ENCODE measurements around the gene LDLRAD4.

The LDLRAD4 gene

GRCh38 chr18:13543144-13543543 is 324.6 kb downstream of the LDLRAD4 start:
- Mint-ChIP-seq H3K36me3 (peaks cover 30% of the 10 kb centered on the region), H3K27me3 (no peaks in the 10 kb centered on the region), H3K4me3 (no peak overlapping the region), H3K4me1 (peaks cover 29% of the 10 kb centered on the region), H3K9me3 (peaks cover 13% of the 10 kb centered on the region), H3K27ac (no peak overlapping the region)
- DNase-seq = no peak
- CTCF ChIA-PET = no interaction called here

GRCh38 chr18:13543811-13544732 is 325.5 kb downstream of the LDLRAD4 start:
- H3K27ac Mint-ChIP-seq = no peak overlapping the region
- H3K27me3 Mint-ChIP-seq = no peaks in the 10 kb centered on the region
- peaks cover 23% of the 10 kb centered on the region for H3K4me1 Mint-ChIP-seq
- peaks cover 13% of the 10 kb centered on the region for H3K9me3 Mint-ChIP-seq
- DNase-seq = no peak
- CTCF ChIA-PET = interaction anchor here (1.6 kb wide), 1 partner anchor 269 kb away, joined by 5 read pairs; no protein-coding TSS in a partner anchor
- H3K4me3 Mint-ChIP-seq = no peak overlapping the region
- peaks cover 32% of the 10 kb centered on the region for H3K36me3 Mint-ChIP-seq

GRCh38 chr18:13544953-13545352 is 326.4 kb downstream of the LDLRAD4 start:
- H3K27ac Mint-ChIP-seq = no peak overlapping the region
- peaks cover 14% of the 10 kb centered on the region for H3K4me1 Mint-ChIP-seq
- H3K36me3 Mint-ChIP-seq = peaks cover 35% of the 10 kb centered on the region
- CTCF ChIA-PET = interaction anchor here (1.1 to 1.6 kb wide), 2 partner anchors 9 to 268 kb away, joined by 3 to 5 read pairs; no protein-coding TSS in a partner anchor
- no peaks in the 10 kb centered on the region for H3K27me3 Mint-ChIP-seq
- H3K4me3 Mint-ChIP-seq = no peak overlapping the region
- H3K9me3 Mint-ChIP-seq = peaks cover 13% of the 10 kb centered on the region
- no peak for DNase-seq

GRCh38 chr18:13545514-13545913 is 327.0 kb downstream of the LDLRAD4 start:
- no peak for DNase-seq
- no peak overlapping the region for H3K27ac Mint-ChIP-seq
- peaks cover 8% of the 10 kb centered on the region for H3K4me1 Mint-ChIP-seq
- no peak overlapping the region for H3K4me3 Mint-ChIP-seq
- peaks cover 32% of the 10 kb centered on the region for H3K36me3 Mint-ChIP-seq
- peaks cover 13% of the 10 kb centered on the region for H3K9me3 Mint-ChIP-seq
- CTCF ChIA-PET = interaction anchor here (1.1 to 1.6 kb wide), 2 partner anchors 9 to 267 kb away, joined by 3 to 5 read pairs; no protein-coding TSS in a partner anchor
- H3K27me3 Mint-ChIP-seq = no peaks in the 10 kb centered on the region

- Mint-ChIP-seq H3K36me3 (peaks cover 30% of the 10 kb centered on the region), H3K9me3 (peaks cover 13% of the 10 kb centered on the region), H3K4me1 (peaks cover 4% of the 10 kb centered on the region), H3K27me3 (peaks cover under 1% of the 10 kb centered on the region), H3K4me3 (no peak overlapping the region), H3K27ac (no peak overlapping the region)
- no peak for DNase-seq
- CTCF ChIA-PET = interaction anchor here (1.1 kb wide), 1 partner anchor 10 kb away, joined by 3 read pairs; no protein-coding TSS in a partner anchor
These were observed 327.4 kb downstream of the LDLRAD4 start for GRCh38 chr18:13545955-13546354.

- Mint-ChIP-seq H3K27me3 (peaks cover 6% of the 10 kb centered on the region), H3K4me1 (no peaks in the 10 kb centered on the region), H3K9me3 (peaks cover 13% of the 10 kb centered on the region), H3K27ac (no peak overlapping the region), H3K36me3 (peaks cover 30% of the 10 kb centered on the region), H3K4me3 (no peak overlapping the region)
- DNase-seq = no peak
- CTCF ChIA-PET = interaction anchor here (1.1 to 2.7 kb wide), 2 partner anchors 63 to 331 kb away, joined by 3 to 8 read pairs; no protein-coding TSS in a partner anchor
These were observed 328.1 kb downstream of the LDLRAD4 start for GRCh38 chr18:13546638-13547037.

GRCh38 chr18:13547347-13547746 is 328.8 kb downstream of the LDLRAD4 start:
- Mint-ChIP-seq H3K36me3 (peaks cover 30% of the 10 kb centered on the region), H3K9me3 (peaks cover 13% of the 10 kb centered on the region), H3K4me1 (no peaks in the 10 kb centered on the region), H3K27ac (no peak overlapping the region), H3K27me3 (peaks cover 6% of the 10 kb centered on the region), H3K4me3 (no peak overlapping the region)
- CTCF ChIA-PET = interaction anchor here (1.1 to 2.7 kb wide), 2 partner anchors 63 to 331 kb away, joined by 3 to 8 read pairs; no protein-coding TSS in a partner anchor
- DNase-seq = no peak

- H3K4me1 Mint-ChIP-seq = no peaks in the 10 kb centered on the region
- H3K27ac Mint-ChIP-seq = no peak overlapping the region
- no peak overlapping the region for H3K4me3 Mint-ChIP-seq
- CTCF ChIA-PET = interaction anchor here (0.9 to 2.7 kb wide), 2 partner anchors 11 to 332 kb away, joined by 3 to 8 read pairs; no protein-coding TSS in a partner anchor
- peaks cover 30% of the 10 kb centered on the region for H3K36me3 Mint-ChIP-seq
- DNase-seq = no peak
- H3K27me3 Mint-ChIP-seq = peaks cover 6% of the 10 kb centered on the region
- peaks cover 13% of the 10 kb centered on the region for H3K9me3 Mint-ChIP-seq
These were observed 329.7 kb downstream of the LDLRAD4 start for GRCh38 chr18:13548106-13548819.

- Mint-ChIP-seq H3K9me3 (peaks cover 13% of the 10 kb centered on the region), H3K4me3 (no peak overlapping the region), H3K36me3 (peaks cover 25% of the 10 kb centered on the region), H3K27me3 (peaks cover 6% of the 10 kb centered on the region), H3K27ac (no peak overlapping the region), H3K4me1 (no peaks in the 10 kb centered on the region)
- DNase-seq = no peak
- CTCF ChIA-PET = interaction anchor here (0.8 to 2.7 kb wide), 4 partner anchors 9 to 333 kb away, joined by 3 to 8 read pairs (median 4); no protein-coding TSS in a partner anchor
These were observed 330.7 kb downstream of the LDLRAD4 start for GRCh38 chr18:13548966-13549879.

- no peak for DNase-seq
- Mint-ChIP-seq H3K9me3 (peaks cover 13% of the 10 kb centered on the region), H3K27me3 (peaks cover 6% of the 10 kb centered on the region), H3K27ac (no peak overlapping the region), H3K4me1 (no peaks in the 10 kb centered on the region), H3K4me3 (no peak overlapping the region), H3K36me3 (peaks cover 27% of the 10 kb centered on the region)
- CTCF ChIA-PET = interaction anchor here (0.8 to 1.5 kb wide), 2 partner anchors 8 to 264 kb away, joined by 3 to 5 read pairs; no protein-coding TSS in a partner anchor
These were observed 331.3 kb downstream of the LDLRAD4 start for GRCh38 chr18:13549880-13550232.

GRCh38 chr18:13550418-13551304 is 332.1 kb downstream of the LDLRAD4 start:
- peaks cover 6% of the 10 kb centered on the region for H3K27me3 Mint-ChIP-seq
- H3K27ac Mint-ChIP-seq = no peak overlapping the region
- no peak for DNase-seq
- peaks cover 12% of the 10 kb centered on the region for H3K9me3 Mint-ChIP-seq
- peaks cover 23% of the 10 kb centered on the region for H3K36me3 Mint-ChIP-seq
- CTCF ChIA-PET = interaction anchor here (0.8 to 1.5 kb wide), 2 partner anchors 7 to 263 kb away, joined by 3 to 5 read pairs; no protein-coding TSS in a partner anchor
- no peaks in the 10 kb centered on the region for H3K4me1 Mint-ChIP-seq
- H3K4me3 Mint-ChIP-seq = no peak overlapping the region

- no peak overlapping the region for H3K4me3 Mint-ChIP-seq
- no peaks in the 10 kb centered on the region for H3K4me1 Mint-ChIP-seq
- no peak for DNase-seq
- H3K27me3 Mint-ChIP-seq = peaks cover 6% of the 10 kb centered on the region
- peaks cover 7% of the 10 kb centered on the region for H3K9me3 Mint-ChIP-seq
- peak overlapping the region; percentile 2 for H3K27ac Mint-ChIP-seq
- CTCF ChIA-PET = no interaction called here
- H3K36me3 Mint-ChIP-seq = peaks cover 19% of the 10 kb centered on the region
These were observed 332.7 kb downstream of the LDLRAD4 start for GRCh38 chr18:13551305-13551603.

All from activated naive CD4-positive, alpha-beta T cell treated with anti-CD3 and anti-CD28 coated beads, Interleukin-2, amount 10 ng/mL, durations not matched to agents 7 days and 5 days (primary cell).